Loucy (cell line): ENCODE measurements around the gene FAHD1.

Source experiments
- H2AFZ ChIP-seq: fragments of 200-600 bp; sonication (generic); 2 replicates; pipeline ENCODE4 v1.6.0; 2016; ENCODE audit warnings: antibody characterized with exemption, mild to moderate bottlenecking, low read length, moderate library complexity
- H3F3A ChIP-seq: fragments of 200-600 bp; 2 replicates; pipeline ENCODE4 v1.6.0; 2016; ENCODE audit warnings: antibody characterized with exemption, low read depth, mild to moderate bottlenecking
- H3K27me3 ChIP-seq: fragments of 200-600 bp; sonication (generic); 2 replicates; pipeline ENCODE4 v1.6.1; 2014; ENCODE audit warnings: low read length, mild to moderate bottlenecking; ENCODE audit not compliant: insufficient read depth, poor library complexity, severe bottlenecking
- H3K36me3 ChIP-seq: fragments of 200-600 bp; sonication (generic); 2 replicates; pipeline ENCODE4 v1.6.1; 2016; ENCODE audit warnings: low read length; ENCODE audit not compliant: insufficient read depth
- H3K4me1 ChIP-seq: fragments of 200-600 bp; sonication (generic); 2 replicates; pipeline ENCODE4 v1.5.1; 2014; ENCODE audit warnings: low read length, mild to moderate bottlenecking; ENCODE audit not compliant: insufficient read depth, poor library complexity, severe bottlenecking
- H3K4me2 ChIP-seq: fragments of 200-600 bp; sonication (generic); 2 replicates; pipeline ENCODE4 v1.6.0; 2014; ENCODE audit warnings: antibody characterized with exemption, low read length, low read depth, mild to moderate bottlenecking; ENCODE audit not compliant: poor library complexity, severe bottlenecking
- H3K4me3 ChIP-seq: fragments of 200-600 bp; sonication (generic); 2 replicates; pipeline ENCODE4 v1.5.1; 2014; ENCODE audit warnings: low read length, mild to moderate bottlenecking, mixed read lengths; ENCODE audit not compliant: poor library complexity, severe bottlenecking
- H3K79me2 ChIP-seq: fragments of 200-600 bp; sonication (generic); 2 replicates; pipeline ENCODE4 v1.6.1; 2014; ENCODE audit warnings: low read length; ENCODE audit not compliant: insufficient read depth
- H3K9ac ChIP-seq: fragments of 200-600 bp; sonication (generic); 2 replicates; pipeline ENCODE4 v1.6.0; 2014; ENCODE audit warnings: mild to moderate bottlenecking, low read depth, low read length, moderate library complexity; ENCODE audit not compliant: poor library complexity, severe bottlenecking
- H3K9me2 ChIP-seq: fragments of 200-600 bp; sonication (generic); replicated peaks from 2 replicates; pipeline ENCODE4 v1.6.1; 2016; ENCODE audit warnings: low read depth, low read length, mixed read lengths
- H3K9me3 ChIP-seq: fragments of 200-600 bp; sonication (generic); 2 replicates; pipeline ENCODE4 v1.6.1; 2014; ENCODE audit warnings: mild to moderate bottlenecking, antibody characterized with exemption, low read length, low read depth; ENCODE audit not compliant: insufficient read depth
- H4K20me1 ChIP-seq: fragments of 200-600 bp; sonication (generic); 2 replicates; pipeline ENCODE4 v1.6.0; 2014; ENCODE audit warnings: antibody characterized with exemption, low read length, mild to moderate bottlenecking; ENCODE audit not compliant: insufficient read depth, poor library complexity, severe bottlenecking
- CTCF ChIP-seq: fragments of 200-600 bp; sonication (generic); conservative IDR thresholded peaks from 2 replicates; pipeline ENCODE4 v1.5.1; 2014; ENCODE audit warnings: mild to moderate bottlenecking, antibody characterized with exemption, low read length
- EZH2phosphoT487 ChIP-seq: fragments of 200-600 bp; IDR thresholded peaks from 2 replicates; pipeline ENCODE4 v1.6.1; 2018; ENCODE audit warnings: antibody characterized with exemption, mild to moderate bottlenecking, moderate library complexity, borderline replicate concordance

Gene FAHD1

GRCh38 chr16:1787056-1787321 lies 40.0 kb upstream of the FAHD1 start:
- Histone ChIP-seq H3K4me3 (no peak overlapping the region), H3K4me2 (no peak overlapping the region), H3K36me3 (no peaks in the 10 kb centered on the region), H3K9me2 (no peaks in the 10 kb centered on the region), H3K79me2 (peaks cover 34% of the 10 kb centered on the region), H3K9me3 (no peaks in the 10 kb centered on the region), H3K4me1 (no peaks in the 10 kb centered on the region), H4K20me1 (no peaks in the 10 kb centered on the region), H3F3A (no peaks in the 10 kb centered on the region), H3K9ac (no peak overlapping the region), H2AFZ (no peak overlapping the region), H3K27me3 (no peaks in the 10 kb centered on the region)
- TF ChIP-seq EZH2phosphoT487 (no peak), CTCF (no peak)

- Histone ChIP-seq H3F3A (no peaks in the 10 kb centered on the region), H3K4me3 (no peak overlapping the region), H3K79me2 (peaks cover 34% of the 10 kb centered on the region), H2AFZ (no peak overlapping the region), H3K4me2 (no peak overlapping the region), H3K36me3 (no peaks in the 10 kb centered on the region), H3K9ac (no peak overlapping the region), H4K20me1 (no peaks in the 10 kb centered on the region), H3K9me3 (no peaks in the 10 kb centered on the region), H3K27me3 (no peaks in the 10 kb centered on the region), H3K4me1 (no peaks in the 10 kb centered on the region), H3K9me2 (no peaks in the 10 kb centered on the region)
- TF ChIP-seq EZH2phosphoT487 (no peak), CTCF (no peak)
These were observed 39.5 kb upstream of the FAHD1 start for GRCh38 chr16:1787322-1788094.

GRCh38 chr16:1788095-1788707 lies 38.8 kb upstream of the FAHD1 start:
- H3K4me1 ChIP-seq = no peaks in the 10 kb centered on the region
- H4K20me1 ChIP-seq = no peaks in the 10 kb centered on the region
- H3K4me3 ChIP-seq = no peak overlapping the region
- H3K9me2 ChIP-seq = no peaks in the 10 kb centered on the region
- H3K36me3 ChIP-seq = no peaks in the 10 kb centered on the region
- peaks cover 30% of the 10 kb centered on the region for H3K79me2 ChIP-seq
- no peak overlapping the region for H3K9ac ChIP-seq
- H3K27me3 ChIP-seq = no peaks in the 10 kb centered on the region
- H2AFZ ChIP-seq = no peak overlapping the region
- H3K9me3 ChIP-seq = no peaks in the 10 kb centered on the region
- no peaks in the 10 kb centered on the region for H3F3A ChIP-seq
- H3K4me2 ChIP-seq = no peak overlapping the region
- TF ChIP-seq EZH2phosphoT487 = no peak
- TF ChIP-seq CTCF = no peak
